Measurements from ENCODE around the gene GNAS.

DNA sequence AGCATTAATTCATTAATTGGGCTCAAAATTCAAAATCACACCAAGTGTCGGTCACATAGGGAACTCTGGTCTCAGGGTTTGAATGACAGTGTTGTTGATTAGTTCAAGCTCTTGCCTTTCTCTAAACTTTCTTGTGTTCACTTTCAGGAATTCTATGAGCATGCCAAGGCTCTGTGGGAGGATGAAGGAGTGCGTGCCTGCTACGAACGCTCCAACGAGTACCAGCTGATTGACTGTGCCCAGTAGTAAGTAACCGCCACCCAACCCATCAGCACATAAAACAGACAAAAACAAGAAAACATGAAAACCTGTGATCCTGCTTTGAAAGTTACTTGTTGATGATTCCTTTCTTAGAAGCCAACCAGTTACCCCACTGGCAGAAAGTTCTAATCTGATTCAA lies 52.7 kb downstream of the GNAS start:
- TF ChIP-seq, protein P1, sequence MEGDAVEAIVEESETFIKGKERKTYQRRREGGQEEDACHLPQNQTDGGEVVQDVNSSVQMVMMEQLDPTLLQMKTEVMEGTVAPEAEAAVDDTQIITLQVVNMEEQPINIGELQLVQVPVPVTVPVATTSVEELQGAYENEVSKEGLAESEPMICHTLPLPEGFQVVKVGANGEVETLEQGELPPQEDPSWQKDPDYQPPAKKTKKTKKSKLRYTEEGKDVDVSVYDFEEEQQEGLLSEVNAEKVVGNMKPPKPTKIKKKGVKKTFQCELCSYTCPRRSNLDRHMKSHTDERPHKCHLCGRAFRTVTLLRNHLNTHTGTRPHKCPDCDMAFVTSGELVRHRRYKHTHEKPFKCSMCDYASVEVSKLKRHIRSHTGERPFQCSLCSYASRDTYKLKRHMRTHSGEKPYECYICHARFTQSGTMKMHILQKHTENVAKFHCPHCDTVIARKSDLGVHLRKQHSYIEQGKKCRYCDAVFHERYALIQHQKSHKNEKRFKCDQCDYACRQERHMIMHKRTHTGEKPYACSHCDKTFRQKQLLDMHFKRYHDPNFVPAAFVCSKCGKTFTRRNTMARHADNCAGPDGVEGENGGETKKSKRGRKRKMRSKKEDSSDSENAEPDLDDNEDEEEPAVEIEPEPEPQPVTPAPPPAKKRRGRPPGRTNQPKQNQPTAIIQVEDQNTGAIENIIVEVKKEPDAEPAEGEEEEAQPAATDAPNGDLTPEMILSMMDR (IDR thresholded peaks at IDR 0.05), result no peak
- no peak for TF ChIP-seq POLR2A (IDR thresholded peaks at IDR 0.05; ENCODE audit: low read depth)
- TF ChIP-seq EP300 (IDR thresholded peaks at IDR 0.05), result no peak
- TF ChIP-seq POLR2AphosphoS5 (IDR thresholded peaks at IDR 0.05), result no peak
